Ishikawa (cell line): ENCODE results near the gene DENND4C.

Source experiments
- CEBPB ChIP-seq: IDR thresholded peaks from 2 replicates; pipeline ENCODE4 v1.6.1; 2012
- CREB1 ChIP-seq: IDR thresholded peaks from 2 replicates; pipeline ENCODE4 v1.6.1; 2012; ENCODE audit warnings: low read depth
- EGR1 ChIP-seq: IDR thresholded peaks from 2 replicates; pipeline ENCODE4 v1.6.1; 2012
- EP300 ChIP-seq: IDR thresholded peaks from 2 replicates; pipeline ENCODE4 v1.6.1; 2012; ENCODE audit warnings: borderline replicate concordance
- FOXM1 ChIP-seq: IDR thresholded peaks from 2 replicates; pipeline ENCODE4 v1.6.1; 2012; ENCODE audit warnings: low read depth, borderline replicate concordance
- MAX ChIP-seq: IDR thresholded peaks from 2 replicates; pipeline ENCODE4 v1.6.1; 2012
- NFIC ChIP-seq: IDR thresholded peaks from 2 replicates; pipeline ENCODE4 v1.6.1; 2012
- RAD21 ChIP-seq: IDR thresholded peaks from 2 replicates; pipeline ENCODE4 v1.6.1; 2012; ENCODE audit warnings: low read depth
- TAF1 ChIP-seq: IDR thresholded peaks from 2 replicates; pipeline ENCODE4 v1.6.1; 2012; ENCODE audit warnings: low read depth, mild to moderate bottlenecking
- TCF12 ChIP-seq: IDR thresholded peaks from 2 replicates; pipeline ENCODE4 v1.6.1; 2012; ENCODE audit warnings: low read depth
- TEAD4 ChIP-seq: IDR thresholded peaks from 2 replicates; pipeline ENCODE4 v1.6.1; 2012
- USF1 ChIP-seq: IDR thresholded peaks from 2 replicates; pipeline ENCODE4 v1.6.1; 2012
- YY1 ChIP-seq: IDR thresholded peaks from 2 replicates; pipeline ENCODE4 v1.6.1; 2012; ENCODE audit warnings: low read depth
- ZBTB7A ChIP-seq: IDR thresholded peaks from 2 replicates; pipeline ENCODE4 v1.6.1; 2012; ENCODE audit warnings: low read depth
- TF ChIP-seq, protein P1 (sequence below): IDR thresholded peaks from 2 replicates; pipeline ENCODE4 v1.6.1; 2012; ENCODE audit warnings: low read depth, mild to moderate bottlenecking

The DENND4C gene

DNA sequence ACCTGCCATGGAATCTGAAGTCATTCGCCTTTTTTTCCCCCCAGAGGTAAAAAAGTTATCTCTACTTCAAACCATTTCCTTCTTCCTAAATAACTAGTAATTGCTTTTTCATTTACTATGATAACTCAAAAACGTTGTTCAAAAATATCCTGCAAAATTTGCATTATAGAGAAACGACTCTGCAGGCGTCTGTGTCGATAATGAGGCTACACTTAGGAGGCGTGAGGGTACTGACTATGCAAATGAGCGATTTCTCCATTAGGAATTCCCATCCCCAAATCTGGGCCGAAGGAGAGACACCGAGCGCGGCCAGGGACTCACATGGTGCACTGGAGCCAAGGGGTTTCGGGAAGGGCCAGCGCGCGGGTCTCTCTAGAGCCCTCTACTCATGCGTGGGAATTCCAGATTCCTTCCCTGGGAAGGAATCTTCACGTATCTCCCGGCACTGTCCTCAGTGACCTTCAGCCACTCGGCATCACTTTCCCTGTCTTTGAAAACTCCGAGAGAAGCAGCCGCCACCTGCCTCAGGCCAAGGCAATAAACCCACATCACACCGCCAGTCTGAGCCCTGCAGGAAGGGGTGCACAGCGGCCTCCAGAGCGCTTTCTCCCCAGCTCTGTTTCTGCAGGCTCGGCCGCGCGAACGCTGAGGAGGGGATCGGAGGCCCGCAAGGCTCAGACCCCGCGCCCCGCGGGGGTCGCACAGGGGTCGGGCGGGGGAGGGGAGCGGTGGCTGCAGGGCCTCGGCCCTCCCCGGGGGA is 718 bp upstream of the DENND4C start:
- TF ChIP-seq CREB1 (no peak), YY1 (no peak), ZBTB7A (peak; percentile 100), TEAD4 (0 out of 2 replicates have a peak, but pooled peaks have one; percentile 9), EGR1 (no peak), MAX (peak; percentile 41; the same call in 1 of the 2 replicates), CEBPB (no peak), RAD21 (no peak)

DNA sequence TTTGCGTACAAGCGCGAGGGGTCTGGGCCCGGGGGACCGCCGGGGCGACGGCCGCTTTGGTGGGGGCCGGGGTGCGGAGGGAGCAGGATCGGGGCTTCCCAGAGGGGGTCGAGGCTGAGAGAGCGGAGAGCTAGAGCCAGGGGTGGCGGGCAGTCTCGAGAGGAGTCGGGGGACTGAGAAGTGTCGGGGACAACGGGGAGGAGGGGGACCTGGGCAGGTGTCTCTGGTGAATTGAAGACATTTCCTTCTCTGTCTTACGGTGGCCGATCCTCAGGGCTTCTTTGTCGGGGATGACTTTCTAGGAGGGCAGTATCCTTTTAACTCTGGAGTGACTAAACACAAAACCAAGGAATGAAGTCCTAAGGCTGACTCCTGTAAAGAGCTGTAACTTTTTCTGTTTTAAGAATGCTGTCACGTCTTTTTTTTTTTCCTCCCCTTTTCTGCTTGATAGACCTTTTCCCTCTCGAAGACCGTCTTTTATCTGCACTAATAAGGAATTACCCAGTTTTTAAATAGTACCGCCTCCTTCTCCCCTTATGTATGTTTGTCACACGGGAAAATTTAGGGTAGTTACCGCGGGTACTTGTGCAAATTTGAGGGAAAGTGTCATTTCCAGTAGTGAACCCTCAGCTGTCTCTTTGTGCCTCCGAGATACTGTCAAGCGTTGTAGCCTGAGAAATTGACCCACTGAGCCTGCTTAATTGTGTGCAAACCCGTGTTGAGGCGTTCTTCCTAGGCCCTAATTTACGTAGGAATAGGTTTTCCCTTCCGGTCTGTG is 822 bp downstream of the DENND4C start:
- no peak for TF ChIP-seq TAF1

DNA sequence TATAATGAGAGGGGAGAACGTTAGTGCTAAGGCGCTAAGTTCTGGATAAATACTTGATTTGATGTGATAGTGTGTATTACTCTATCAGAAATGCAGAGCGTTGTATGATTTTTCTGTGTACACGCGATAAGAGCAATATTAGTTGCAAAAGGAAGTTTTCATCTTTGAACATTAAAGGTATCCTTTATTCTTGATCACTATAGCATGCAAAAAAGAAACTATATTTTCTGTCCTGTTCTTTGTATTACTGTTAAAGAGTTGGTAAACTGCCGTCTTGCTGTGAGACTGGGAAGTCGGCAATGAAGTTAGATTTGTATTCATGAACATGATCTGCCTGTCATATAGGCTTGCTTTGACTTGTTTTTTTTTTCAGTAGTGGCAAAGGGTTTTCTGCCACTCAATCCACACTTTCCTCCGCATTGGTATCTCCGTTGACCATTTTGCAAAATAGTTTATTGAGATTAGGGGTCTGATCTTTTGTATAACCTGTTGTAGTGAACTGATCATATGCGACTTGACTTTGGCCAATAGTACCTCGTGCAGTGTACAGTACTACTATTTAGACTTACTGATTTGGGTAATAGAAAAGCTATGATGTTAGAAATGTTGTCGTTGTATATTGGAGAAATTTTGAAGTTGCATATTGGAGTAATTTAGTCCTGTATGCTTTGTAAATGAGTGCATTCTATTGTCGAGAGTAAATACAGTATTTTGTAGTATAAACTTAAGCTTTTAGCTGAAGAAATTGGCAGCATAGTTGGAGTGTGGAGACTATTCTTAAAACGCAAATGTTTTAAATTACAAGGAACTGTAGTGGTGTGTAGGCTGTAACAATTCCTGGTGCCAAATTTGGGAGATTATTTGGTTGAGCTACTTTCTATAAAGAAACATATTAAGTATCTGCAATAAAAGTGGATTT is 1.7 kb downstream of the DENND4C start:
- TF ChIP-seq EGR1: no peak
- no peak for TF ChIP-seq USF1
- no peak for TF ChIP-seq RAD21
- no peak for TF ChIP-seq TEAD4
- TF ChIP-seq MAX: no peak
- TF ChIP-seq, protein P1, sequence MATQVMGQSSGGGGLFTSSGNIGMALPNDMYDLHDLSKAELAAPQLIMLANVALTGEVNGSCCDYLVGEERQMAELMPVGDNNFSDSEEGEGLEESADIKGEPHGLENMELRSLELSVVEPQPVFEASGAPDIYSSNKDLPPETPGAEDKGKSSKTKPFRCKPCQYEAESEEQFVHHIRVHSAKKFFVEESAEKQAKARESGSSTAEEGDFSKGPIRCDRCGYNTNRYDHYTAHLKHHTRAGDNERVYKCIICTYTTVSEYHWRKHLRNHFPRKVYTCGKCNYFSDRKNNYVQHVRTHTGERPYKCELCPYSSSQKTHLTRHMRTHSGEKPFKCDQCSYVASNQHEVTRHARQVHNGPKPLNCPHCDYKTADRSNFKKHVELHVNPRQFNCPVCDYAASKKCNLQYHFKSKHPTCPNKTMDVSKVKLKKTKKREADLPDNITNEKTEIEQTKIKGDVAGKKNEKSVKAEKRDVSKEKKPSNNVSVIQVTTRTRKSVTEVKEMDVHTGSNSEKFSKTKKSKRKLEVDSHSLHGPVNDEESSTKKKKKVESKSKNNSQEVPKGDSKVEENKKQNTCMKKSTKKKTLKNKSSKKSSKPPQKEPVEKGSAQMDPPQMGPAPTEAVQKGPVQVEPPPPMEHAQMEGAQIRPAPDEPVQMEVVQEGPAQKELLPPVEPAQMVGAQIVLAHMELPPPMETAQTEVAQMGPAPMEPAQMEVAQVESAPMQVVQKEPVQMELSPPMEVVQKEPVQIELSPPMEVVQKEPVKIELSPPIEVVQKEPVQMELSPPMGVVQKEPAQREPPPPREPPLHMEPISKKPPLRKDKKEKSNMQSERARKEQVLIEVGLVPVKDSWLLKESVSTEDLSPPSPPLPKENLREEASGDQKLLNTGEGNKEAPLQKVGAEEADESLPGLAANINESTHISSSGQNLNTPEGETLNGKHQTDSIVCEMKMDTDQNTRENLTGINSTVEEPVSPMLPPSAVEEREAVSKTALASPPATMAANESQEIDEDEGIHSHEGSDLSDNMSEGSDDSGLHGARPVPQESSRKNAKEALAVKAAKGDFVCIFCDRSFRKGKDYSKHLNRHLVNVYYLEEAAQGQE: no peak
- no peak for TF ChIP-seq FOXM1
- TF ChIP-seq TAF1: no peak
- TF ChIP-seq EP300: no peak
- no peak for TF ChIP-seq YY1
- no peak for TF ChIP-seq ZBTB7A
- no peak for TF ChIP-seq CEBPB
- TF ChIP-seq NFIC: no peak
- TF ChIP-seq TCF12: no peak
- TF ChIP-seq CREB1: no peak

GRCh38 chr9:19232823-19233194 is 2.3 kb downstream of the DENND4C start:
- TF ChIP-seq RAD21: no peak
- no peak for TF ChIP-seq CEBPB
- no peak for TF ChIP-seq MAX
- no peak for TF ChIP-seq CREB1
- TF ChIP-seq, protein P1: no peak
- no peak for TF ChIP-seq YY1
- no peak for TF ChIP-seq TEAD4
- TF ChIP-seq FOXM1: no peak
- no peak for TF ChIP-seq TAF1
- TF ChIP-seq ZBTB7A: no peak

DNA sequence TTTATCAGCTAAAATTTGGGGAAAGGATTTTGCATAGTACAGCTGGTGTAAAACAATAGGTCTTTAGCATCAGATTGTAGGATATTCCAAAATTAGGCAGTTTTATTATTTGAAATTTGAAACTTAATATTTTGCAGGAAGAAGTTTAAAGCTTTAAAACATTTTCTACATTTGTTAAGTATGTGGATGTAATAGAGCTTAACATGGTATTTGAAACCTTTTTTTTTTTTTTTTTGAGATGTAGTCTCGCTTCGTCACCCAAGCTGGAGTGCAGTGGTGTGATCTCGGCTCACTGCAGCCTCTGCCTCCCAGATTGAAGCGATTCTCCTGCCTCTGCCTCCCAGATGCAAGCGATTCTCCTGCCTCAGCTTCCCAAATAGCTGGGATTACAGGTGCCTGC is 2.9 kb downstream of the DENND4C start:
- no peak for TF ChIP-seq NFIC
- TF ChIP-seq CREB1: no peak
- TF ChIP-seq EP300: no peak
- TF ChIP-seq, protein P1: no peak
- TF ChIP-seq USF1: no peak
- no peak for TF ChIP-seq EGR1
- TF ChIP-seq ZBTB7A: no peak
- TF ChIP-seq TCF12: no peak
- TF ChIP-seq FOXM1: no peak
- no peak for TF ChIP-seq MAX
- TF ChIP-seq YY1: no peak
- no peak for TF ChIP-seq RAD21
- no peak for TF ChIP-seq CEBPB
- no peak for TF ChIP-seq TAF1
- TF ChIP-seq TEAD4: no peak
